Vagina (tissue), 2 donors: Measurements from ENCODE around the gene MT1A.

Experiments used
- CTCF ChIP-seq, 3 experiments: fragments of 450-650 bp in 2 of 3; fragments of 200-600 bp in 1 of 3; sonication (generic) in 1 of 3; IDR thresholded peaks; one replicate each; pipeline ENCODE4 v1.5.1; 2017 to 2019; ENCODE audit warnings: antibody characterized with exemption in 3 of 3, mild to moderate bottlenecking in 2 of 3, moderate library complexity in 2 of 3
- POLR2A ChIP-seq, 2 donors: fragments of 450-650 bp; IDR thresholded peaks; one replicate each; pipeline ENCODE4 v1.6.1; 2017; ENCODE audit warnings: antibody characterized with exemption in 2 of 2, mild to moderate bottlenecking in 2 of 2, moderate library complexity in 2 of 2
- POLR2AphosphoS5 ChIP-seq, 2 donors: sonication (generic); formaldehyde crosslinking; IDR thresholded peaks; one replicate each; pipeline ENCODE4 v1.9.0; 2017; ENCODE audit warnings: antibody characterized with exemption in 2 of 2, mild to moderate bottlenecking in 2 of 2, low read depth in 1 of 2; ENCODE audit not compliant: insufficient read depth in 1 of 2

GRCh38 chr16:56662357-56663354 is 24.2 kb downstream of the MT1A start:
- TF ChIP-seq CTCF (IDR thresholded peaks at IDR 0.05) (no peak), POLR2A (IDR thresholded peaks at IDR 0.05) (no peak), POLR2AphosphoS5 (IDR thresholded peaks at IDR 0.05; ENCODE audit: insufficient read depth in 1 of 2, low read depth in 1 of 2) (no peak)
